PC-3 (cell line): ENCODE results near the gene MS4A6E.
"Not testable (repeated sequence)": the region's sequence is repeated elsewhere in the genome, so short reads cannot be mapped to it uniquely, and the experiment has no call there.

Experiments
- CTCF ChIP-seq: fragments of 300-600 bp; sonication (generic); conservative IDR thresholded peaks from 2 replicates; pipeline ENCODE4 v1.5.1; 2017; ENCODE audit warnings: antibody characterized with exemption, low read depth, mild to moderate bottlenecking, low read length
- EZH2 ChIP-seq: fragments of 300-600 bp; sonication (generic); IDR thresholded peaks from one replicate; pipeline ENCODE4 v1.6.1; 2017; ENCODE audit warnings: antibody characterized with exemption, mild to moderate bottlenecking, low read length; ENCODE audit not compliant: unreplicated experiment

- not testable (repeated sequence) for TF ChIP-seq CTCF, EZH2
These were observed 25.2 kb upstream of the MS4A6E start for GRCh38 chr11:60301884-60302283.
